Measurements from ENCODE around the gene RBM26. TPM values are rescaled to one million over a fixed set of nuclear protein-coding genes. Genes with fewer than 3 reads are reported as not detected.
A peak's percentile ranks its signal among the peaks of the same experiment; 100 is the strongest.

RBM26 gene
- total RNA-seq: 10 to 100 TPM; 50.6 to 52.0 TPM

- CTCF ChIA-PET: interaction anchor here (1.1 to 2.9 kb wide), 7 partner anchors 13 to 136 kb away, joined by 3 to 16 read pairs (median 7); no protein-coding TSS in a partner anchor
- DNase-seq: peak; percentile 97
- H3K4me3 Mint-ChIP-seq: no peak within 1 kb of the TSS
- H3K4me1 Mint-ChIP-seq (ENCODE audit: low read depth): peaks cover 22% of the 10 kb centered on the region
- H3K9me3 Mint-ChIP-seq (ENCODE audit: insufficient read depth): no peaks in the 10 kb centered on the region
- POLR2A ChIA-PET: interaction anchor here (0.8 to 2.2 kb wide), 12 partner anchors 10 to 129 kb away, joined by 3 to 22 read pairs (median 3); partner anchors contain the start of gene NDFIP2
- no peaks in the 10 kb centered on the region for H3K27me3 Mint-ChIP-seq (ENCODE audit: low read depth)
- peaks cover 18% of the 10 kb centered on the region for H3K36me3 Mint-ChIP-seq (ENCODE audit: low read depth)
- H3K27ac Mint-ChIP-seq: peak within 1 kb of the TSS; percentile 97
- ATAC-seq: peak; percentile 90
These were observed at the start of gene RBM26 for GRCh38 chr13:79405831-79406596. TSS of gene RBM26 (minus strand) at chr13:79406255. CDS start at chr13:79405774, 481 bp downstream.

DNA sequence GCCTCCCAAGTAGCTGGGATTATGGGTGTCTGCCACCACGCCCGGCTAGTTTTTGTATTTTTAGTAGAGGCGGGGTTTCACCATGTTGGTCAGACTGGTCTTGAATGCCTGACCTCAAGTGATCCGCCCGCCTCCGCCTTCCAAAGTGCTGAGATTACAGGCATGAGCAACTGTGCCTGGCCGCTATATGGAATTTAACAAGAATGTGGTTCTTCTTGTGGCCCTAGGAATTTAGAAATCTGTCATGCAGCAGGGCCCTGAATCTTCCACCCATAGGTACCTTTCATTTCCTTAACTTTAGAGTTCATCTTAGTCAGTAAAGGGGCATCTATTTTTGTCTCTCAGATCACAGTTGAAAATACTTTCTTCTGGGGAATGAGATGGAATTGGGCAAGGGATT, 49.3 kb upstream of the RBM26 start:
- no peak overlapping the region for H3K27ac Mint-ChIP-seq
- POLR2A ChIA-PET: interaction anchor here (0.7 kb wide), 1 partner anchor 26 kb away, joined by 3 read pairs; no protein-coding TSS in a partner anchor
- DNase-seq (no peak), ATAC-seq (no peak)
- peaks cover 4% of the 10 kb centered on the region for H3K36me3 Mint-ChIP-seq (ENCODE audit: low read depth)
- no peaks in the 10 kb centered on the region for H3K9me3 Mint-ChIP-seq (ENCODE audit: insufficient read depth)
- CTCF ChIA-PET: interaction anchor here (2.9 kb wide), 1 partner anchor 31 kb away, joined by 15 read pairs; no protein-coding TSS in a partner anchor
- no peak overlapping the region for H3K4me3 Mint-ChIP-seq
- no peaks in the 10 kb centered on the region for H3K27me3 Mint-ChIP-seq (ENCODE audit: low read depth)
- H3K4me1 Mint-ChIP-seq (ENCODE audit: low read depth): peaks cover 36% of the 10 kb centered on the region

DNA sequence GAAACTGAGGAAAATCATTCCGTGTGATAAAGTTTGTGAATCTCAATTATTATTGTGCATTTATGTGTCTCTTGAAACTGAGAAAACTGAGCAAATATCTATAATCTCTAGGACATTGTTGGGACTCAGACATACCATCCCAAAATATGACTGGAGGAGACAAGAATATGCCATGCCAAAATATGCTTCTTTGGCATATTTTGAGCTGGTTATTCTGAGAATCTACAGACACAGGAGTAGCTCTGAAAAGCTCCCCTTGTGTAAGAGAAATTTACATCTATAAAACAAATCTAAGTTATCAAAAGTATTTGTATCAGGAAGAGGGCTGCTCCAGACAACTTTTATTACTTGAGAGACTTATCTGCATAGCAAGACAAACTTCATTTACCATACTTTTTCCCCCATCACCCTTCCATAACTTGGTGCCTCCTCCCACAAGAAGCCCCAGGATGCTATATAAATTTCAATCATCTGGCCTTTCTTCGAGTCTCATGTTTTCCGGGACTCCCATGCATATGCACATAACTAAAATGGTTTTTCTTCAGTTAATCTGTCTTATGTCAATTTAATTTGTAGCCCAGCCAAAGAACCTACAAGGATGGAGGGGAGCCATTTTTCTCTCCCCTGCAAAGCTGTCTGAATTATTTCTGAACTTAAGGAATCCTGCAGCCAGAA, 46.3 kb upstream of the RBM26 start:
- ATAC-seq: no peak
- H3K27ac Mint-ChIP-seq: no peak overlapping the region
- H3K4me3 Mint-ChIP-seq: no peak overlapping the region
- POLR2A ChIA-PET: interaction anchor here (1.0 to 3.3 kb wide), 3 partner anchors 8 to 76 kb away, joined by 3 to 16 read pairs (median 3); partner anchors contain the start of gene NDFIP2
- no peak for DNase-seq
- peaks cover 11% of the 10 kb centered on the region for H3K36me3 Mint-ChIP-seq (ENCODE audit: low read depth)
- H3K27me3 Mint-ChIP-seq (ENCODE audit: low read depth): no peaks in the 10 kb centered on the region
- CTCF ChIA-PET: interaction anchor here (1.7 to 1.8 kb wide), 2 partner anchors 29 kb away, joined by 6 to 19 read pairs; partner anchors contain the start of gene NDFIP2
- H3K9me3 Mint-ChIP-seq (ENCODE audit: insufficient read depth): no peaks in the 10 kb centered on the region
- H3K4me1 Mint-ChIP-seq (ENCODE audit: low read depth): peaks cover 56% of the 10 kb centered on the region

GRCh38 chr13:79451500-79451962, 45.5 kb upstream of the RBM26 start:
- CTCF ChIA-PET: interaction anchor here (1.0 to 1.8 kb wide), 5 partner anchors 21 to 89 kb away, joined by 3 to 19 read pairs (median 4); partner anchors contain the start of gene NDFIP2
- Mint-ChIP-seq H3K4me1 (ENCODE audit: low read depth) (peaks cover 62% of the 10 kb centered on the region), H3K9me3 (ENCODE audit: insufficient read depth) (no peaks in the 10 kb centered on the region), H3K36me3 (ENCODE audit: low read depth) (peaks cover 11% of the 10 kb centered on the region), H3K27me3 (ENCODE audit: low read depth) (no peaks in the 10 kb centered on the region), H3K4me3 (peak overlapping the region; percentile 59), H3K27ac (peak overlapping the region; percentile 82)
- POLR2A ChIA-PET: interaction anchor here (0.6 to 3.3 kb wide), 5 partner anchors 8 to 77 kb away, joined by 3 to 16 read pairs (median 3); partner anchors contain the start of gene NDFIP2
- peak; percentile 99 for ATAC-seq
- peak; percentile 93 for DNase-seq

DNA sequence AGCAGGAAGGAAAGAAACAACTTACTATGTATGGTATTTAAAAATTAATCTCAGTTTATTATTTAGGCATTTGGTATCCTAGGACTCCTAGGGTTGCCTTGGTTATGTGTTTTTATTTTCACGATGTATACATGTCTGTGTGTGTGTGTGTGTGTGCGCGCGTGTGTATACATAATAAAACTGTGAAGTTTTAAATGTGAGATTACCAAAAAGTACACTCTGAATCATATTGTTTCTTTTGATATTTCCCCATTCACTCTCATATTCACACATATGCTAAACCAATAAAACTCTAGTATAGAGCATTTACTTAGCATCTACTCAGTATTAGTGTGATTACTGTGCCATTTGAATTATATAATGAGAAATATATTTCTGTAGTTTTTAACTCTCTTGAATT, 44.1 kb upstream of the RBM26 start:
- DNase-seq (no peak), ATAC-seq (no peak)
- Mint-ChIP-seq H3K4me3 (no peak overlapping the region), H3K36me3 (ENCODE audit: low read depth) (peaks cover 11% of the 10 kb centered on the region), H3K9me3 (ENCODE audit: insufficient read depth) (no peaks in the 10 kb centered on the region), H3K27me3 (ENCODE audit: low read depth) (no peaks in the 10 kb centered on the region), H3K4me1 (ENCODE audit: low read depth) (peaks cover 73% of the 10 kb centered on the region), H3K27ac (no peak overlapping the region)
- ChIA-PET CTCF (no interaction called here), POLR2A (interaction anchor here (3.3 kb wide), 1 partner anchor 31 kb away, joined by 16 read pairs; the partner anchor contains the start of gene NDFIP2)

GRCh38 chr13:79448413-79448812, 42.4 kb upstream of the RBM26 start:
- Mint-ChIP-seq H3K9me3 (ENCODE audit: insufficient read depth) (no peaks in the 10 kb centered on the region), H3K4me3 (peak overlapping the region; percentile 0), H3K27ac (peak overlapping the region; percentile 5), H3K36me3 (ENCODE audit: low read depth) (peaks cover 6% of the 10 kb centered on the region), H3K4me1 (ENCODE audit: low read depth) (peaks cover 72% of the 10 kb centered on the region), H3K27me3 (ENCODE audit: low read depth) (no peaks in the 10 kb centered on the region)
- no peak for ATAC-seq
- no peak for DNase-seq
- ChIA-PET CTCF (no interaction called here), POLR2A (no interaction called here)

DNA sequence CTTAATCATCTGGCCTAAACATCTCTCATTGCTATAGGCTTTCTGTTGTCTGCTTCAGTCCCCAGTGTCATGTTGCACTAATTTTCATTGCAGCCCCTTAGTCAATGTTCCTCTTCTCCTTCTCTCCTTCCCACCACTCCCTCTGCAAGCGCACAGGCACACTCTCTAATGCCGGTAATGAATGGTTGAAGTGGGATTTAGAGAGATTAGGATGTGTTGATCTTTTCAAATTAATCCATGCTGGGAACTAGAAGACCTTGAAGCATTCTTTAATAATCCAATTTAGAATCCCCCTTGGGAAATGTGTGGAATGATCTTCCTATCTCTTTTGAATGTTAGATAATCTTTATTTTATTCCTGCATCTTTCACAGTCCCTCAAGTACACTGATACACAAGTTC, 41.7 kb upstream of the RBM26 start:
- Mint-ChIP-seq H3K27ac (no peak overlapping the region), H3K4me3 (no peak overlapping the region), H3K9me3 (ENCODE audit: insufficient read depth) (no peaks in the 10 kb centered on the region), H3K36me3 (ENCODE audit: low read depth) (peaks cover 6% of the 10 kb centered on the region), H3K4me1 (ENCODE audit: low read depth) (peaks cover 66% of the 10 kb centered on the region), H3K27me3 (ENCODE audit: low read depth) (no peaks in the 10 kb centered on the region)
- ChIA-PET CTCF (no interaction called here), POLR2A (no interaction called here)
- no peak for DNase-seq
- ATAC-seq: no peak

- ChIA-PET CTCF (interaction anchor here (0.7 to 2.1 kb wide), 5 partner anchors 19 to 96 kb away, joined by 3 to 6 read pairs (median 4); partner anchors contain the start of gene NDFIP2), POLR2A (no interaction called here)
- peaks cover 6% of the 10 kb centered on the region for H3K36me3 Mint-ChIP-seq (ENCODE audit: low read depth)
- DNase-seq: no peak
- no peak overlapping the region for H3K27ac Mint-ChIP-seq
- H3K9me3 Mint-ChIP-seq (ENCODE audit: insufficient read depth): no peaks in the 10 kb centered on the region
- no peak overlapping the region for H3K4me3 Mint-ChIP-seq
- ATAC-seq: no peak
- no peaks in the 10 kb centered on the region for H3K27me3 Mint-ChIP-seq (ENCODE audit: low read depth)
- peaks cover 60% of the 10 kb centered on the region for H3K4me1 Mint-ChIP-seq (ENCODE audit: low read depth)
These were observed 41.1 kb upstream of the RBM26 start for GRCh38 chr13:79447141-79447540.

DNA sequence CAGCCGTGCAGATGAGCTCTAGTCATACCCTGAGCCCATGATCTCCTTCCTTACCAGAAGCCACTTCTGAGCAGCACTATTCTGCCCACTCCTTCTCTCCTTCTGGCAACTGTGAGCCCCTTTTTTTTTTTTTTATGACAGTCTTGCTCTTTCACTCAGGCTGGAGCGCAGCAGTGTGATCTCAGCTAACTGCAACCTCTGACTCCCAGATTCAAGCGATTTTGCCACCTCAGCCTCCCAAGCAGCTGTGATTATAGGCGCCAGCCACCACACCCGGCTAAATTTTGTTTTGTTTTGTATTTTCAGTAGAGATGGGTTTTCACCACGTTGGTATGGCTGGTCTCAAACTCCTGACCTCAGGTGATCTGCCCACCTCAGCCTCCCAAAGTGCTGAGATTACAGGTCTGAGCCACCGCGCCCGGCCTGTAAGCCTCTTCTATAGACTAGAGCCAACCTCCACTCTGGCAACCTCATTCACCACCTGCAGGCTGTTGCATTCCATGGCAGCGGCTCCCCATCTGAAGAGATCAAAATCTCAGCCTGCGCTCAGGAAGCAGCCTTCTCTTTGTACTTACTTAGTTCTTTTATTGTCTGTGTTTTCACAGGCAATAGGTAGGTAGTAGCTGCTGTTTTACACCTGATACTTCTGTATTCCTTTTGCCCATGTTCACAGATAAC, 40.1 kb upstream of the RBM26 start:
- DNase-seq: no peak
- H3K4me3 Mint-ChIP-seq: no peak overlapping the region
- CTCF ChIA-PET: interaction anchor here (0.9 to 2.1 kb wide), 9 partner anchors 13 to 97 kb away, joined by 3 to 10 read pairs (median 4); partner anchors contain the start of gene NDFIP2
- H3K4me1 Mint-ChIP-seq (ENCODE audit: low read depth): peaks cover 50% of the 10 kb centered on the region
- H3K27ac Mint-ChIP-seq: no peak overlapping the region
- no peaks in the 10 kb centered on the region for H3K9me3 Mint-ChIP-seq (ENCODE audit: insufficient read depth)
- ATAC-seq: peak; percentile 40
- POLR2A ChIA-PET: no interaction called here
- H3K27me3 Mint-ChIP-seq (ENCODE audit: low read depth): no peaks in the 10 kb centered on the region
- peaks cover 6% of the 10 kb centered on the region for H3K36me3 Mint-ChIP-seq (ENCODE audit: low read depth)

GRCh38 chr13:79442706-79443105, 36.7 kb upstream of the RBM26 start:
- POLR2A ChIA-PET: interaction anchor here (0.7 kb wide), 1 partner anchor 10 kb away, joined by 3 read pairs; no protein-coding TSS in a partner anchor
- no peak overlapping the region for H3K27ac Mint-ChIP-seq
- no peaks in the 10 kb centered on the region for H3K36me3 Mint-ChIP-seq (ENCODE audit: low read depth)
- CTCF ChIA-PET: interaction anchor here (1.0 to 1.2 kb wide), 2 partner anchors 10 to 19 kb away, joined by 3 to 5 read pairs; no protein-coding TSS in a partner anchor
- no peaks in the 10 kb centered on the region for H3K27me3 Mint-ChIP-seq (ENCODE audit: low read depth)
- DNase-seq (no peak), ATAC-seq (no peak)
- H3K4me1 Mint-ChIP-seq (ENCODE audit: low read depth): peaks cover 21% of the 10 kb centered on the region
- H3K4me3 Mint-ChIP-seq: no peak overlapping the region
- no peaks in the 10 kb centered on the region for H3K9me3 Mint-ChIP-seq (ENCODE audit: insufficient read depth)

DNA sequence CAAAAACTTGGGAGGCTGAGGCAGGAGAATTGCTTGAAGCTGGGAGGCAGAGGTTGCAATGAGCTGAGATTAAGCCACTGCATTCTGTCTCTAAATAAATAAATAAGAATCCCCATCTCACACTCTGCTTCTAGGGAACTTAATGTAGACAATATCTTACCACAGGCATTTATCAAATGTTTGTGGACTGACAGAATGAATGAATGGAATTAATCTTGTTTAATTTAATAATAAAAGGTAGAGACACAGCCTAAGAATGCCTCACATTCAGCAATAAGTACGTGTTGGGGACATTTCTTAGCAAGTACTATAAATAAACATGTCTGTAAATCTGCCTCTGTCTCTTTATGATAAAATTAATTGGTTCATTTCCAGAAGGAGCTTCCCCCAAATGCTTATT, 36.2 kb upstream of the RBM26 start:
- Mint-ChIP-seq H3K27ac (no peak overlapping the region), H3K4me3 (no peak overlapping the region), H3K36me3 (ENCODE audit: low read depth) (no peaks in the 10 kb centered on the region), H3K4me1 (ENCODE audit: low read depth) (peaks cover 16% of the 10 kb centered on the region), H3K9me3 (ENCODE audit: insufficient read depth) (no peaks in the 10 kb centered on the region), H3K27me3 (ENCODE audit: low read depth) (no peaks in the 10 kb centered on the region)
- POLR2A ChIA-PET: interaction anchor here (0.7 to 0.9 kb wide), 2 partner anchors 9 to 39 kb away, joined by 3 read pairs; partner anchors contain the start of gene NDFIP2
- DNase-seq (no peak), ATAC-seq (no peak)
- CTCF ChIA-PET: interaction anchor here (1.0 to 1.2 kb wide), 2 partner anchors 9 to 18 kb away, joined by 3 to 5 read pairs; no protein-coding TSS in a partner anchor
